Smooth muscle cell (in vitro differentiated cells): Measurements from ENCODE around the gene NUCB2. TPM values are rescaled to one million over a fixed set of nuclear protein-coding genes. Genes with fewer than 3 reads are reported as not detected.
"Not testable (repeated sequence)": the region's sequence is repeated elsewhere in the genome, so short reads cannot be mapped to it uniquely, and the experiment has no call there.

Experiments
- DNase-seq: peaks from one replicate; lab custom pipeline; 2025; ENCODE audit not compliant: unreplicated experiment; lab: John Stamatoyannopoulos, UW
- H2AFZ ChIP-seq: fragments of 200-600 bp; sonication (generic); 2 replicates; pipeline ENCODE4 v1.6.0; 2016; ENCODE audit warnings: antibody characterized with exemption, low read depth, mild to moderate bottlenecking
- H3F3A ChIP-seq: fragments of 200-600 bp; sonication (generic); 2 replicates; pipeline ENCODE4 v1.6.0; 2017; ENCODE audit warnings: antibody characterized with exemption, low read depth
- H3K27ac ChIP-seq: fragments of 200-600 bp; sonication (generic); 2 replicates; pipeline ENCODE4 v1.5.1; 2016; ENCODE audit warnings: low read depth, mild to moderate bottlenecking
- H3K27me3 ChIP-seq: fragments of 200-600 bp; sonication (generic); 2 replicates; pipeline ENCODE4 v1.6.1; 2016; ENCODE audit warnings: low read depth, mild to moderate bottlenecking
- H3K36me3 ChIP-seq: fragments of 200-600 bp; sonication (generic); 2 replicates; pipeline ENCODE4 v1.5.1; 2016; ENCODE audit warnings: low read depth
- H3K4me1 ChIP-seq: fragments of 200-600 bp; sonication (generic); 2 replicates; pipeline ENCODE4 v1.5.1; 2016; ENCODE audit warnings: low read depth
- H3K4me2 ChIP-seq: fragments of 200-600 bp; sonication (generic); 2 replicates; pipeline ENCODE4 v1.6.0; 2016; ENCODE audit warnings: mild to moderate bottlenecking
- H3K4me3 ChIP-seq: fragments of 200-600 bp; sonication (generic); 2 replicates; pipeline ENCODE4 v1.5.1; 2016; ENCODE audit warnings: mild to moderate bottlenecking
- H3K79me2 ChIP-seq: fragments of 200-600 bp; sonication (generic); 2 replicates; pipeline ENCODE4 v1.6.0; 2016; ENCODE audit warnings: low read depth, mild to moderate bottlenecking
- H3K9ac ChIP-seq: fragments of 200-600 bp; sonication (generic); 2 replicates; pipeline ENCODE4 v1.6.0; 2016; ENCODE audit warnings: low read depth
- H3K9me3 ChIP-seq: fragments of 200-600 bp; sonication (generic); replicated peaks from 2 replicates; pipeline ENCODE4 v1.5.1; 2016; ENCODE audit warnings: low read depth
- H4K20me1 ChIP-seq: fragments of 200-600 bp; sonication (generic); 2 replicates; pipeline ENCODE4 v1.6.0; 2016; ENCODE audit warnings: low read depth
- WGBS: methylation state at CpG from one replicate; pipeline ENCODE4 v1.1.7; 2016; ENCODE audit warnings: low lambda C conversion rate; 5-methylcytosine and 5-hydroxymethylcytosine counted together
- polyA plus RNA-seq: library from polyadenylated mRNA; unstranded; fragments of >200 nt; fragmentation: Nextera tagmentation; extraction: Ambion mirVana; gene quantifications from 2 replicates; pipeline ENCODE4 v1.2.1, GENCODE V29; 2016
- total RNA-seq: library from RNA; depleted of rRNA; stranded (reverse); fragments of >200 nt; gene quantifications from 2 replicates; pipeline ENCODE4 v1.2.3, GENCODE V29; 2014
- TF ChIP-seq, protein P1 (sequence below): fragments of 200-600 bp; sonication (generic); IDR thresholded peaks from 2 replicates; pipeline ENCODE4 v1.5.1; 2017; ENCODE audit warnings: borderline replicate concordance, mild to moderate bottlenecking, antibody characterized with exemption; ENCODE audit not compliant: insufficient read depth, poor library complexity, severe bottlenecking

Gene NUCB2
- total RNA-seq (91.2 and 118 TPM in 2 replicates), polyA plus RNA-seq (148 and 177 TPM in 2 replicates)

DNA sequence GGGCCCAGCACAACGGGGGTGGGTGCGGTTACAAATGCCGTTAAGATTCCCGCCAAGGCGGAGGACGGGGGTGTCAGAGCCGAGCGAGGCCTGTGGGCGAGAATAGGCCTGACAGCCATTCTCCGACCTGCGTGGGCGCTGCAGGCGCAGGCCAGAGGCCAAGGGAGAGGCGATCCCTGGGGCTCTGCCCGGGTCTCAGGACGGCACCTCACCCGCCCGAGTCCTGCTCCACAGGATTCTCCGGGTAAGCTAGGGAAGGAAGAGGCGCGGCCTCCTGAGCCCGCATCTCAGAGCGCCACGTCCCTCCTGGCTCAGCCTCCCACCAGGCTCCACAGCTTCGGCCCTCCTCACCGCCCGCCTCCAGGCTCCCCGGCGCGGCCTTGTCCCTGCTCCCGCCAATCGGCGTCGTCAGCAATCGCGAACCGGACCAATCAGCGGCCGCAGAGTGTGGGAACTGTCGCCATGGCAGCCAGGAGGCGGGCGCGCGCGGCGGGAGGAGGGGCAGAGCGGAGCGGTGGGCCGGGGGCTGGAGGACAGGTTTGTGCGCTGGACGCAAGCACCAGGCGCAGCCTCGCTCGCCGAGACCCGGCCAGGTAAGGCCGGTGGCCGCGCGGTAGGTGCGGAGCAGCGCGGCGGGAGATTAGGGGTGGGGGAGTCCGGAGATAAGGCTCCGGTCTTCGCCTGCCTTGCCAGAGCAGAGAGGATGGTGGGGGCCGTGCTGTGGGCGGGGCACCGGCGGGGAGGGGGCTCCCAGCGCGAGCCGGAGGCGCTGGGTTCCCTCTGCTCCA is at the start of gene NUCB2:
Gene NUCB2 (plus strand): TSS at position 504 of the 788 bp plus-strand sequence. CDS start 18,585 bp downstream, outside the sequence.
- H3K27me3 ChIP-seq: no peaks in the 10 kb centered on the region
- H3K9ac ChIP-seq: peak within 1 kb of the TSS; percentile 88
- peak within 1 kb of the TSS; percentile 98 for H3K4me3 ChIP-seq
- peak within 1 kb of the TSS; percentile 99 for H2AFZ ChIP-seq
- H3K4me1 ChIP-seq: peaks cover 10% of the 10 kb centered on the region
- H4K20me1 ChIP-seq: no peaks in the 10 kb centered on the region
- DNase-seq: peak; percentile 84
- H3K4me2 ChIP-seq: peak within 1 kb of the TSS; percentile 95
- H3K36me3 ChIP-seq: no peaks in the 10 kb centered on the region
- 1% methylated on average over 49 of the region's 75 CpGs for WGBS
- H3K9me3 ChIP-seq: no peaks in the 10 kb centered on the region
- H3F3A ChIP-seq: no peaks in the 10 kb centered on the region
- peak within 1 kb of the TSS; percentile 56 for H3K27ac ChIP-seq
- peaks cover 17% of the 10 kb centered on the region for H3K79me2 ChIP-seq
- TF ChIP-seq, protein P1, sequence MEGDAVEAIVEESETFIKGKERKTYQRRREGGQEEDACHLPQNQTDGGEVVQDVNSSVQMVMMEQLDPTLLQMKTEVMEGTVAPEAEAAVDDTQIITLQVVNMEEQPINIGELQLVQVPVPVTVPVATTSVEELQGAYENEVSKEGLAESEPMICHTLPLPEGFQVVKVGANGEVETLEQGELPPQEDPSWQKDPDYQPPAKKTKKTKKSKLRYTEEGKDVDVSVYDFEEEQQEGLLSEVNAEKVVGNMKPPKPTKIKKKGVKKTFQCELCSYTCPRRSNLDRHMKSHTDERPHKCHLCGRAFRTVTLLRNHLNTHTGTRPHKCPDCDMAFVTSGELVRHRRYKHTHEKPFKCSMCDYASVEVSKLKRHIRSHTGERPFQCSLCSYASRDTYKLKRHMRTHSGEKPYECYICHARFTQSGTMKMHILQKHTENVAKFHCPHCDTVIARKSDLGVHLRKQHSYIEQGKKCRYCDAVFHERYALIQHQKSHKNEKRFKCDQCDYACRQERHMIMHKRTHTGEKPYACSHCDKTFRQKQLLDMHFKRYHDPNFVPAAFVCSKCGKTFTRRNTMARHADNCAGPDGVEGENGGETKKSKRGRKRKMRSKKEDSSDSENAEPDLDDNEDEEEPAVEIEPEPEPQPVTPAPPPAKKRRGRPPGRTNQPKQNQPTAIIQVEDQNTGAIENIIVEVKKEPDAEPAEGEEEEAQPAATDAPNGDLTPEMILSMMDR: no peak

DNA sequence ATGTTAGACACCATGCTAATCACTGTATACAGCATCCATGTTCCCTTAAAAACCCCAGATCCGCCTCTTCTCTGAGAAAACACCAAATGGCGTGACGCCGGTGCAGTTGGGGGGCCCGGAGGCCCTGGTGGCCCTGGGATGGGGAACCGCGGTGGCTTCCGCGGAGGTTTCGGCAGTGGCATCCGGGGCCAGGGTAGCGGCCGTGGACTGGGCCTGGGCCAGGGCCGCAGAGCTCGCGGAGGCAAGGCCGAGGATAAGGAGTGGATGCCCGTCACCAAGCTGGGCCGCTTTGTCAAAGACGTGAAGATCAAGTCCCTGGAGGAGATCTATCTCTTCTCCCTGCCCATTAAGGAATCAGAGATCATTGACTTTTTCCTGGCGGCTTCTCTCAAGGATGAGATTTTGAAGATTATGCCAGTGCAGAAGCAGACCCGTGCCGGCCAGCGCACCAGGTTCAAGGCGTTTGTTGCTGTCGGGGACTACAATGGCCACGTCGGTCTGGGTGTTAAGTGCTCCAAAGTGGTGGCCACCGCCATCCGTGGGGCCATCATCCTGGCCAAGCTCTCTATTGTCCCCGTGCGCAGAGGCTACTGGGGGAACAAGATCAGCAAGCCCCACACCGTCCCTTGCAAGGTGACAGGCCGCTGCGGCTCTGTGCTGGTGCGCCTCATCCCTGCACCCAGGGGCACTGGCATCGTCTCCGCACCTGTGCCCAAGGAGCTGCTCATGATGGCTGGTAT is 48.2 kb upstream of the NUCB2 start:
- not testable (repeated sequence) for H3K4me3 ChIP-seq, H3K27ac ChIP-seq, H3K4me1 ChIP-seq, H3K9me3 ChIP-seq, H3K79me2 ChIP-seq, H3K27me3 ChIP-seq, H3K9ac ChIP-seq, H2AFZ ChIP-seq, H3F3A ChIP-seq, H3K36me3 ChIP-seq, DNase-seq, H4K20me1 ChIP-seq, H3K4me2 ChIP-seq
- 93% methylated on average over 37 of the region's 38 CpGs for WGBS

DNA sequence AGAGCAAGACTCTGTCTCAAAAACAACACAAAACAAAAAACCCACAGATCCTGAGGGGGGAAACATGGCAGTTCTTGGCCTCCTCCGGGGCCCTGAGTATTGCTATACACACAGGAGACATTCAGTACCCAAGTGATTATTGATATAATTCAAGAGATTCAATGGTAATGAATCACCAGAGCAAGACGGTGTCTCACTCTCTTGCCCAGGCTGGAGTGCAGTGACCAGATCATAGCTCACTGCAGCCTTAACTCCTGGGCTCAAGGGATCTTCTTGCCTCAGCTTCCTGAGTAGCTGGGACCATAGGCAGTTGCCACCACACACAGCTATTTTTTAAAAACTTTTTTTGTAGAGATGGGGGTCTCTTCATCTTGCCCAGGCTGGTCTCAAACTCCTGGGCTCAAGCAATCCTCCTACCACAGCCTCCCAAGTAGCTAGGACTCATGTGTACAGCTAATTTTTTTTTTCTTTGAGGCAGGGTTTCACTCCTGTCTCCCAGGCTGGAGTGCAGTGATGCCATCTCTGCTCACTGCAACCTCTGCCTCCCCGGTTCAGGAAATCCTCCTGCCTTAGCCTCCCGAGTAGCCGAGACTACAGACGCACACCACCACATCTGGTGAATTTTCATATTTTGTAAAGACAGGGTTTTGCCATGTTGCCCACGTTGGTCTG is 46.9 kb upstream of the NUCB2 start:
- DNase-seq: no peak
- 82% methylated on average over 7 of the region's 7 CpGs for WGBS
- H2AFZ ChIP-seq: no peak overlapping the region

More for the DNA sequence above, 46.9 kb upstream of the NUCB2 start:
- Histone ChIP-seq H3K4me2 (no peak overlapping the region), H3K27me3 (no peaks in the 10 kb centered on the region), H3K79me2 (no peaks in the 10 kb centered on the region), H3K9ac (no peak overlapping the region), H3K9me3 (no peaks in the 10 kb centered on the region), H3K27ac (no peak overlapping the region), H3F3A (no peaks in the 10 kb centered on the region), H3K4me3 (no peak overlapping the region), H3K4me1 (no peaks in the 10 kb centered on the region), H3K36me3 (no peaks in the 10 kb centered on the region), H4K20me1 (no peaks in the 10 kb centered on the region)
- TF ChIP-seq, protein P1: no peak
